Stomach (tissue), 19 donors: ENCODE measurements around the gene HACE1. TPM values are rescaled to one million over a fixed set of nuclear protein-coding genes. Genes with fewer than 3 reads are reported as not detected.
"Not testable (repeated sequence)": the region's sequence is repeated elsewhere in the genome, so short reads cannot be mapped to it uniquely, and the experiment has no call there.

ENCODE experiments used
- DNase-seq, 2 donors: peaks; one replicate each; pipeline versions ENCODE4 v3.0.0 to v3.0.0-alpha.2; 2013 to 2019
- H3K27ac ChIP-seq, 5 donors: fragments of 200-600 bp in 4 of 5; sonication (generic) in 4 of 5; one replicate each; pipeline ENCODE4 v1.5.1; 2013 to 2019; ENCODE audit warnings: mild to moderate bottlenecking in 1 of 5, moderate library complexity in 1 of 5
- H3K27me3 ChIP-seq, 3 donors: fragments of 200-600 bp; sonication (generic); one replicate each; pipeline ENCODE4 v1.5.1; 2017 to 2019; ENCODE audit warnings: mixed run types in 1 of 3
- H3K36me3 ChIP-seq, 4 donors: fragments of 200-600 bp; sonication (generic); 1 replicate in 3 of 4; 2 replicates in 1 of 4; pipeline ENCODE4 v1.5.1; 2016 to 2019
- H3K4me1 ChIP-seq, 4 donors: fragments of 200-600 bp; sonication (generic); one replicate each; pipeline ENCODE4 v1.5.1; 2016 to 2019
- H3K4me3 ChIP-seq, 4 donors: fragments of 200-600 bp; sonication (generic) in 3 of 4; one replicate each; pipeline ENCODE4 v1.5.1; 2016 to 2019; ENCODE audit warnings: mild to moderate bottlenecking in 1 of 4
- H3K9me3 ChIP-seq, 4 donors: fragments of 200-600 bp; sonication (generic); one replicate each; pipeline ENCODE4 v1.5.1; 2016 to 2019
- EP300 ChIP-seq: sonication (generic); formaldehyde crosslinking; IDR thresholded peaks from one replicate; pipeline ENCODE4 v1.6.1; 2017; ENCODE audit warnings: antibody characterized with exemption
- POLR2A ChIP-seq, 4 donors: fragments of 450-650 bp; IDR thresholded peaks; one replicate each; pipeline ENCODE4 v1.6.1; 2016; ENCODE audit warnings: antibody characterized with exemption in 4 of 4, control low read depth in 2 of 4, mild to moderate bottlenecking in 1 of 4, moderate library complexity in 1 of 4
- POLR2AphosphoS5 ChIP-seq, 3 donors: sonication (generic); formaldehyde crosslinking; IDR thresholded peaks; one replicate each; pipeline ENCODE4 v1.6.1; 2016; ENCODE audit warnings: antibody characterized with exemption in 3 of 3
- WGBS, 5 donors: extraction: QIAGEN DNeasy Blood & Tissue Kit in 3 of 5; methylation state at CpG; one replicate each; pipeline versions ENCODE4 v1.1.5 to v1.1.7; 2013 to 2018; 5-methylcytosine and 5-hydroxymethylcytosine counted together
- intact Hi-C: fragments of 100-400 bp; cut with DNase I; formaldehyde crosslinking; loops from one replicate; pipeline ENCODE4 v1.15.1; 2023; ENCODE audit warnings: low total_unique reads
- long read RNA-seq, 10 donors: transcript quantifications; one replicate each; lab custom pipeline, GENCODE V29; 2026
- polyA plus RNA-seq, 3 donors: library from polyadenylated mRNA; stranded (reverse); fragments of 200-250 nt; gene quantifications; one replicate each; pipeline ENCODE4 v1.2.3, GENCODE V29; 2013
- total RNA-seq, 5 donors: library from RNA; depleted of rRNA; stranded (reverse); fragments of >200 nt; gene quantifications; one replicate each; pipeline versions ENCODE4 v1.1.0 to v1.2.3, GENCODE V29; 2014 to 2016
- TF ChIP-seq, protein P1 (sequence below), 7 experiments: fragments of 450-650 bp in 4 of 7; fragments of 200-600 bp in 3 of 7; sonication (generic) in 3 of 7; IDR thresholded peaks; one replicate each; pipeline ENCODE4 v1.5.1; 2016 to 2019; ENCODE audit warnings: antibody characterized with exemption in 7 of 7, control low read depth in 2 of 7, mild to moderate bottlenecking in 1 of 7
- donor health status: healthy with polysubstance abuse.
- donor health status: Bipolar disorder and iron deficiency.
- donor health status: healthy.

The HACE1 gene, protein sequence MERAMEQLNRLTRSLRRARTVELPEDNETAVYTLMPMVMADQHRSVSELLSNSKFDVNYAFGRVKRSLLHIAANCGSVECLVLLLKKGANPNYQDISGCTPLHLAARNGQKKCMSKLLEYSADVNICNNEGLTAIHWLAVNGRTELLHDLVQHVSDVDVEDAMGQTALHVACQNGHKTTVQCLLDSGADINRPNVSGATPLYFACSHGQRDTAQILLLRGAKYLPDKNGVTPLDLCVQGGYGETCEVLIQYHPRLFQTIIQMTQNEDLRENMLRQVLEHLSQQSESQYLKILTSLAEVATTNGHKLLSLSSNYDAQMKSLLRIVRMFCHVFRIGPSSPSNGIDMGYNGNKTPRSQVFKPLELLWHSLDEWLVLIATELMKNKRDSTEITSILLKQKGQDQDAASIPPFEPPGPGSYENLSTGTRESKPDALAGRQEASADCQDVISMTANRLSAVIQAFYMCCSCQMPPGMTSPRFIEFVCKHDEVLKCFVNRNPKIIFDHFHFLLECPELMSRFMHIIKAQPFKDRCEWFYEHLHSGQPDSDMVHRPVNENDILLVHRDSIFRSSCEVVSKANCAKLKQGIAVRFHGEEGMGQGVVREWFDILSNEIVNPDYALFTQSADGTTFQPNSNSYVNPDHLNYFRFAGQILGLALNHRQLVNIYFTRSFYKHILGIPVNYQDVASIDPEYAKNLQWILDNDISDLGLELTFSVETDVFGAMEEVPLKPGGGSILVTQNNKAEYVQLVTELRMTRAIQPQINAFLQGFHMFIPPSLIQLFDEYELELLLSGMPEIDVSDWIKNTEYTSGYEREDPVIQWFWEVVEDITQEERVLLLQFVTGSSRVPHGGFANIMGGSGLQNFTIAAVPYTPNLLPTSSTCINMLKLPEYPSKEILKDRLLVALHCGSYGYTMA
- total RNA-seq: 10 to 100 TPM in 4 of 5 donors, 1 to 10 TPM in 1; 4.9 to 34.7 (median 14.0) TPM
- 1 to 10 TPM; 3.3 to 7.1 (median 4.7) TPM for polyA plus RNA-seq
- long read RNA-seq, donor 1: 0 reads
- long read RNA-seq, donor 2: 0 reads
- long read RNA-seq, donor 3: 0 reads
- long read RNA-seq, donor 4: 0 reads
- long read RNA-seq, donor 5, full-length matches to known transcripts: 1 of 1 reads
- long read RNA-seq, donor 5, partial matches to known transcripts: 0 of 1 reads
- long read RNA-seq, donor 5, other reads (novel, unspliced or antisense): 0 of 1 reads
- long read RNA-seq, donor 6, full-length matches to known transcripts: 3 of 3 reads
- long read RNA-seq, donor 6, partial matches to known transcripts: 0 of 3 reads
- long read RNA-seq, donor 6, other reads (novel, unspliced or antisense): 0 of 3 reads
- long read RNA-seq, donor 7: 0 reads
- long read RNA-seq, donor 8, partial matches to known transcripts: 0 of 2 reads
- long read RNA-seq, donor 8, other reads (novel, unspliced or antisense): 0 of 2 reads
- long read RNA-seq, donor 9: 0 reads
- long read RNA-seq, donor 10: 0 reads

DNA sequence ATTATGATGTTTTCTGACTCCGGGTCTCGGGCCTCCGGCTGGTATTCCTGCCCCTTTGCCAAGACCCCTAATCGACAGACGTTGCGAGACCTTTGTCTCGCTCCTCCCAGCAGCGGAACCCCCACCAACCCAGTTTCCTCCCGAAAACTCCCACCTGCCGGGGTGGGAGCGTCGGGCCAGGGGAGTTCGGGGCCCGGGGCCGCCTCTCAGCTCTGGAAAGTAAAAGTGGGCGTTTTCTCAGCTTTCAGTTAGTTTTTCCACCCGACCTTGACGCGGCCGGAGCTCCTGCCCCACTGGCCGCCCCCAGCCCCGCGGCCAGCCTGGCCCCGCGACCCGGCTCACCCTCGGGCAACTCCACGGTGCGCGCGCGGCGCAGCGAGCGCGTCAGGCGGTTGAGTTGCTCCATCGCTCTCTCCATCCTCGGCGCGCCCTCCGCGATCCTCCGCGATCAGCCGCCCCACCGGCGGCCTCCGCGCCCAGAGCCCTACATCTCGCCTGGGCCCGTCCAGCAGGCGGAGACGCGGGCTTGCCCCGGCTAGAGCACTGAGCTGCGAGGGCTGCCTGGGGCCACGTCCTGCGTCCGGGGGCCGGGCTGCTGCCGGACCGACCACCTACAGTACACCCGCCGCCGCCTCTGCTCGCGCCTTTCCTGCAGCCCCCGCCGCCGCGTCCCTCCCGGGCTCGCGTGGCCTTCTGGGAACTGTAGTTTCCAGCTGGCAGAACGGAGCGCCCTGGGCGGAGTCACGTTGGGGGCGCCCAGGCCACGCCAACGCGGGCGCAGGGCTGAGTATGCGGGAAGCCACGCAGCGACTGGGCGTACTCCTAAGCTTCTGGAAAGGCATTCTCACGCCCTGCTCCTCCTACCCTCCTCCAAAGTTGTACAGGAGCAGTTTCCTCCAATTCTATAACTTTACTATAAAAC lies at the start of gene HACE1:
Gene HACE1 (minus strand): TSS at position 695 of the 922 bp plus-strand sequence. CDS start 277 bp downstream, at position 418.
- intact Hi-C loops: no loop called here
- H3K4me3 ChIP-seq: peak within 1 kb of the TSS; percentile 79 to 94 (median 84)
- peak; percentile 39 to 85 (median 63) for TF ChIP-seq POLR2AphosphoS5 (IDR thresholded peaks at IDR 0.05)
- TF ChIP-seq EP300: no peak
- TF ChIP-seq, protein P1, sequence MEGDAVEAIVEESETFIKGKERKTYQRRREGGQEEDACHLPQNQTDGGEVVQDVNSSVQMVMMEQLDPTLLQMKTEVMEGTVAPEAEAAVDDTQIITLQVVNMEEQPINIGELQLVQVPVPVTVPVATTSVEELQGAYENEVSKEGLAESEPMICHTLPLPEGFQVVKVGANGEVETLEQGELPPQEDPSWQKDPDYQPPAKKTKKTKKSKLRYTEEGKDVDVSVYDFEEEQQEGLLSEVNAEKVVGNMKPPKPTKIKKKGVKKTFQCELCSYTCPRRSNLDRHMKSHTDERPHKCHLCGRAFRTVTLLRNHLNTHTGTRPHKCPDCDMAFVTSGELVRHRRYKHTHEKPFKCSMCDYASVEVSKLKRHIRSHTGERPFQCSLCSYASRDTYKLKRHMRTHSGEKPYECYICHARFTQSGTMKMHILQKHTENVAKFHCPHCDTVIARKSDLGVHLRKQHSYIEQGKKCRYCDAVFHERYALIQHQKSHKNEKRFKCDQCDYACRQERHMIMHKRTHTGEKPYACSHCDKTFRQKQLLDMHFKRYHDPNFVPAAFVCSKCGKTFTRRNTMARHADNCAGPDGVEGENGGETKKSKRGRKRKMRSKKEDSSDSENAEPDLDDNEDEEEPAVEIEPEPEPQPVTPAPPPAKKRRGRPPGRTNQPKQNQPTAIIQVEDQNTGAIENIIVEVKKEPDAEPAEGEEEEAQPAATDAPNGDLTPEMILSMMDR (IDR thresholded peaks at IDR 0.05): peak in 2 of 7 experiments; percentile 13 to 25
- no peak for TF ChIP-seq POLR2A (IDR thresholded peaks at IDR 0.05)
- no peaks in the 10 kb centered on the region for H3K9me3 ChIP-seq
- peak within 1 kb of the TSS; percentile 66 to 88 (median 75) for H3K27ac ChIP-seq
- peak; percentile 88 to 97 for DNase-seq
- H3K27me3 ChIP-seq: peaks cover 0 to 8% (median 0%) of the 10 kb centered on the region in 3 donors
- H3K4me1 ChIP-seq: peaks cover 0 to 17% (median 11%) of the 10 kb centered on the region in 4 donors
- WGBS, 5 donors: 0 to 2% (median 0%) methylated on average over 30 to 89 of the region's 89 CpGs
- no peaks in the 10 kb centered on the region for H3K36me3 ChIP-seq

DNA sequence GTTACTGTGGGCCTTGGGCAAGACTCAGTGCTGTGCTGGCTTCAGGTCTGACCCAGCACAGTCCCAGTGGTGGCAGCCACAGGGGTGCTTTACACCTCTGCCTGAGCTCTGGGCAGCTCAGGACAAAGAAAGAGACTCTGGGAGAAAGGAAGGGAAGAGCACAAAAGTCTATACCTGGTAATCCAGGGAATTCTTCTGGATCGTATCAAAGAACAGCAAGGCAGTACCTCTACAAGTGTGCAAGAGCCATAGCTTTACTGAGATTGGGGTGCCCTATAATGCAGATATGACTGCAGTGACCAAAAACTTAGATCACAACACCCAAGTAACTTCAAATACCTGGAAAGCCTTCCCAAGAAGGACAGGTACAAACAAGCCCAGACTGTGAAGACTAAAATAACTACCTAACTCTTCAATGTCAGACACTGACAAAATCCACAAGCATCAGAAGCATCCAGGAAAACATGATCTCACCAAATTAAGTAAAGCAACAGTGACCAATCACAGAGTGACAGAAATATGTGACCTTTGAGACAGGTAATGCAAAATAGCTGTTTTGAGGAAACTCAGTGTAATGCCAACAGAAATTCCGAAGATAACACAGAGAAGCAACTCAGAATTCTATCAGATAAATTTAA lies 49.3 kb upstream of the HACE1 start:
- Histone ChIP-seq H3K27ac (no peak overlapping the region), H3K36me3 (no peaks in the 10 kb centered on the region), H3K4me3 (no peak overlapping the region), H3K9me3 (peaks cover 0 to 10% (median 5%) of the 10 kb centered on the region in 4 donors), H3K27me3 (no peaks in the 10 kb centered on the region), H3K4me1 (no peaks in the 10 kb centered on the region)
- intact Hi-C loops: no loop called here
- 77 to 88% (median 81%) methylated on average over 2 of the region's 2 CpGs for WGBS, 5 donors
- no peak for DNase-seq
- TF ChIP-seq EP300: no peak
- TF ChIP-seq POLR2AphosphoS5 (IDR thresholded peaks at IDR 0.05): no peak
- no peak for TF ChIP-seq POLR2A (IDR thresholded peaks at IDR 0.05)
- TF ChIP-seq, protein P1 (IDR thresholded peaks at IDR 0.05): no peak

DNA sequence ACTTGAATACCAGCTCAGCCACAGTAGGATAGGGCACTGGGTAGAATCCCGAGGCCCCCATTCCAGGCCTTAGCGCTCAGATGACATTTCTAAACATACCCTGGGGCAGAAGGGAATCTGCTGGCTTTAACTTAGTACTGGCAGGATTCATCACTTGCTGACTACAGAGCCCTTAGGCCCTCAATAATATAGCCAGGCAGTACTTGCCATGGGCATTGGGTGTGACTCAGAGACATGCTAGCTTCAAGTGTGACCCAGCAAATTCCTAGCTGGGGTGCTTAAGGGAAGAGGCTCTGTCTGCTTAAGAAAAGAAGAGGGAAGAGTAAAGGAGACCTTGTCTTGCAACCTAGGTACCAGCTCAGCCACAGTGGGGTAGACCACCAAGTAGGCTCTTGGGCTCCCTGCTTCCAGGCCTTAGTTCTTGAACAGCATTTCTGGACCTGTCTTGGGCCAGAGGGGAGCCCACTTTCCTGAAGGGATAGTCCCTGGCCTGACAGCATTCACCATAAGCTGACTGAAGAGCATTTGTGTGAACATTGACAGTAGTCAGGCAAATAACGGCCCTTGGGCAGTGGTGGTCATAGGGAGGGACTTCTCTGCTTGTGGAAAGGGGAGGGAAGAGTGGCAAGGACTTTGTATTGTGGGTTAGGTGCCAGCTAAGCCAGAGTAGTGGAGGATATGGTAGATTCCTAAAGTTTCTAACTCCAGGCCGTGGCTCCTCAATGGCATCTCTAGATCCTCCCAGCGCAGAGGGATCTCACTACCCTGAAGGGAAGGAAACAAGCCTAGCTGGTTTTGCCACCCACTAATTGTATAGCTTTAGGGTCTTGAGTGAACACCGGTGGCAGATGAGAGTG lies 48.5 kb upstream of the HACE1 start:
- 82 to 85% (median 85%) methylated on average over 6 of the region's 6 CpGs for WGBS, 5 donors
- Histone ChIP-seq H3K36me3 (no peaks in the 10 kb centered on the region), H3K4me3 (no peak overlapping the region), H3K9me3 (peaks cover 0 to 12% (median 9%) of the 10 kb centered on the region in 4 donors), H3K4me1 (no peaks in the 10 kb centered on the region), H3K27ac (no peak overlapping the region), H3K27me3 (no peaks in the 10 kb centered on the region)
- no peak for DNase-seq
- intact Hi-C loops: no loop called here
- TF ChIP-seq POLR2AphosphoS5 (IDR thresholded peaks at IDR 0.05): no peak
- TF ChIP-seq, protein P1 (IDR thresholded peaks at IDR 0.05): no peak
- no peak for TF ChIP-seq EP300
- TF ChIP-seq POLR2A (IDR thresholded peaks at IDR 0.05): no peak

DNA sequence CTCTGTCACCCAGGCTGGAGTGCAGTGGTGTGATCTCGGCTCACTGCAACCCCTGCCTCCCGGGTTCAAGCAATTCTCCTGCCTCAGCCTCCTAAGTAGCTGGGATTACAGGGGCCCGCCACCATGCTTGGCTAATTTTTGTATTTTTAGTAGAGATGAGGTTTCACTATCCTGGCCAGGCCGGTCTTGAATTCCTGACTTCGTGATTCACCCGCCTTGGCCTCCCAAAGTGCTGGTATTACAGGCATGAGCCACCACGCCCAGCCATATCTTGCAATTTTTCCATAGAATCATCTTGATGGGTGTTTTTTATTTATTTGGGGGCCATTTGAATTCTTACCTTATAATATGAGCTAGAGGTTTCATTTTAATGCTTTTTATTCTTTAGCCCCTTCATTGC lies 39.2 kb upstream of the HACE1 start:
- DNase-seq, intact Hi-C loops, H3K4me3 ChIP-seq, H3K4me1 ChIP-seq, H3K27ac ChIP-seq, H3K27me3 ChIP-seq, H3K36me3 ChIP-seq: not testable (repeated sequence)
- H3K9me3 ChIP-seq: peaks cover 0 to 11% (median 8%) of the 10 kb centered on the region in 4 donors
- 84 to 92% (median 90%) methylated on average over 7 of the region's 7 CpGs for WGBS, 5 donors
